Dedifferentiated amniotic fluid mesenchymal stem cell (primary cell): ENCODE results near the gene SRXN1.

ENCODE experiments used
- DNase-seq: peaks from one replicate; pipeline ENCODE4 v3.0.0-alpha.2; 2016; ENCODE audit errors: extremely low spot score

The SRXN1 gene

GRCh38 chr20:607476-607875 lies 45.5 kb downstream of the SRXN1 start:
- DNase-seq = no peak

GRCh38 chr20:605237-605636 lies 47.8 kb downstream of the SRXN1 start:
- no peak for DNase-seq

DNA sequence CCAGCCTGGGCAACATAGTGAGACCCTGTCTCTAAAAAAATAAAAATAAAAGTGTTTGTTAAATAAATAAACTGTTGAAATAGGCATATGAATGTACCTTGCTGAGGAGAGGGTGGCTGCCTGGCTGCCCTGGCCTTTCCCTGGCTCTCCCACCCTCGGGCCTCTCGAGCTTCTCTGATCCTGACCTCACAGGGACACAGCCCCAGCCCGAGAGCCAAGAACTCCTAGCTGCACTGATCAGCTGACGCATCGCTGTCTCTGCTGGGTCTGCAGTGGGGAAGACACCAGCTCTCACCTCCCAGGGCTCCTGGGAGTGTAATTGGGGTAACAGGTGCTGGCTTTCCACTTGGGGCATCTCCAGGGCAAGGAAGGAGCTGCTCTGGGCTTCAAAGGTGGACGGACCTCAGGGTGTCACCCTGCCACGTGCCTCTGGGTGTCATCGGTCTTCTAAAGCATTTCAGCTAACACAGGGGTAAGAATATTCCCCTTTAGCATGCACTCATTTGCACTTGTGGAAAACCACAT lies 49.8 kb downstream of the SRXN1 start:
- DNase-seq = no peak

DNA sequence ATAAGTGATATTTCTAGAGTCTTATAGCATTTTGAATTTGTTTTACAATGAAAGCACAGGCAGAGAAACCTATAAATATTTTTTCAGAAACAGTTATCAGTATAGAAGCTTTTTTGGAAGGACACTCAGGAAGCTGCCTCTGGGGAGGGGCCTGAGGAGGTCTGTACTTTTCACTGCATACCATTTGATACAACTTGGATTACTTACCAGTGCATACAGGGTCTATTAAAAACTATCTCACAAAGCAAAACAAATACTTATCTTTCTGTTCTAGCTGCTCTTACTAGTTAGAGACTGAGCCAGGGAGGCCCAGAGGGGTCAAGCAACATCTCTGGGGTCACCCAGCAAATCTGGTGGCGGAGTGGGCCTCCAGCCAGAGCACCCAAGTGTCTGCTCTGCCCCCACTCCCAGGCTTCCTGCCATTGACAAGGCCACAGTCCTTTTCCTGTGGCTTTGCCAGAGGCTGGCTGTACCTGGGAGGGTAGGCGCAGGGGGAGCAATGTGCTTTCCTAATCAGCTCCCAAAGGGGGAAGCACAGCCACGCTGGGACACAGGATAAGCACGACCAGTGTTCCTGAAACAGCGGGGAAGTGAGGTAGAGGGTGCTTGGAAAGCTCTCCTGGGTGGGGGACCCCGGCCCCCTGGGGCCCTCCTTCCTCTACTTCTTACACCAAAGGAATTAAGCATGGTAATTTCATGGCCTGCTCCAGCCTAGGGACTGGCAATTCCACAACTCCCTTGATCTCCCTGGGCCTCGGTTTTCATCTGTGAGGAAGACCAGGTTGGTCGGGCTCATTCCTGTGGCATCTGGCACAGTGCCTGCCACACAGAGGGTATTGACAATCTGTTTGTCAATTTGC lies 50.7 kb downstream of the SRXN1 start:
- DNase-seq = no peak

GRCh38 chr20:600736-601135 lies 52.3 kb downstream of the SRXN1 start:
- no peak for DNase-seq

DNA sequence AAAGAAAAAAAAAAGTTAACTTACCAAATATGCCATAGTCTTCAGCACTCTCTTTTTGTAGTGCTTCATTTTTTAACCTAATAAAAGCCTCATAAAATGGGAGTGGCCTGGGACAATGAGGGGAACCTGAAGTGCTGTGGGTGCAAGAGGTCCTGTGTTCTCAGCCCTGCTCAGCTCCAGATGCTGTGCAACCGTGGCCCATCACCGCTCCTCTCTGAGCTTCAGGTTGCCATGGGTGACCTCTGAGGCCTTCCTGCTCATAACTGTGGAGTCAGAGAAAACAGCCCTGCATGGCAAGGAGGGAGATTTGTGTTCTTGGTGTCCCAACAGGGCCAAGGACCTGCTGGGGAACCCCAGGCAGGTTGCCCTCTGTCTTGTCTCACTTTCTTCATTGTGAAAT lies 52.9 kb downstream of the SRXN1 start:
- DNase-seq = no peak

DNA sequence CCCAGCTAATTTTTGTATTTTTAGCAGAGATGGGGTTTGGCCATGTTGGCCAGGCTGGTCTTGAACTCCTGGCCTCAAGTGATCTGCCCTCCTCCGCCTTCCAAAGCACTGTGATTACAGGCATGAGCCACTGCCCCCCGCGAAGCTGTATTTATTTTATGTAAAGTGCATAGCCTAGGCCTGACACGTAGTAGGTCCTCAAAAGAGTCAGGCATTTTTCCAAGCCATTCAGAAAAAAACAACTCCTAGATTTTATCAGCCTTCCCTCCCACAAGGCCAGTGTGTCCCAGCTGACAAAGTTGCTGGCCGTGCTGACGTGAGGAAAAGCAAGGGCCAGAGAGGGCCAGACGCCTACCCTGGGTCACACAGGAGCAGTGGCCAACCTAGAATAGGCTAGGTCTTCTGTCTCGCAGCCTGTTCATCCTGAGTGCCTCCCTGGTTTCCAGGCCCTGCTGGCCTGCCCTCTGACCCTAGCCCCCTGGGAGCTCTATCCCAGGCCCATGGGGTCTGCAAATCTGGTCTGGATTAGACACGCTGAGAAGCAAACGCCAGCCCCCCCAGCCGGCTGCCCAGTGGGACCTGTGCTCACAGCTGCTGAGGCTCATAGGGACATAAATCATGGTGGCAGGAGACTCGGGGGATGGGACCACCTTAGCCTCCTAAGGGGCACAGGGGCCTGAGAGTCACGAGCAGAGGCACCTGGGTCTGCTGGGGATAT lies 54.7 kb downstream of the SRXN1 start:
- DNase-seq = no peak

DNA sequence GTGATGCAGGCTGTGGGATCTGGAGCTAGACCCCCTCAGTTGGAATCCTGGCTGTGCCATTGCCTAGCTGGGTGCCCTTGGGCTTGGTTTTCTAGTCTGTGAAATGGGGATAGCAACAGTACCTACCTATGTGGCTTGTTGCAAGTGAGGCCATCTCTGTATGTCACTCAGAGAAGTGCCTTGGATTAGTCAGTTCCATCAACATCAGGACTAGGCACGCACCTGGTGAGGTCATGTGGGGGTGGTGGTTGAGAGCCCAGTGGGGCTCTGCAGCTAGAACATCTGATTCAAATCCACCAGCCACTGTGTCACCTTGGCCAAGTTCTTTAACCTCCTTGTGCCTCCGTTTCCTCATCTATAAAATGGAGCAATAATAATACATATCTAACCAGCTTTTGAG lies 55.4 kb downstream of the SRXN1 start:
- DNase-seq = no peak
